Trophoblast cell (in vitro differentiated cells and primary cell): Measurements from ENCODE around the gene ITGA2B.

ENCODE experiments used
- DNase-seq, 2 donors: peaks; one replicate each; pipeline ENCODE4 v3.0.0-alpha.2; 2016
- H2AFZ ChIP-seq: 2 replicates; pipeline ENCODE4 v1.6.1; 2013; ENCODE audit warnings: low read length, moderate library complexity, mild to moderate bottlenecking; ENCODE audit not compliant: insufficient read depth, poor library complexity
- H2AK5ac ChIP-seq: 2 replicates; pipeline ENCODE4 v1.6.1; 2013; ENCODE audit warnings: mild to moderate bottlenecking, low read length
- H2BK120ac ChIP-seq: 2 replicates; pipeline ENCODE4 v1.6.1; 2013; ENCODE audit warnings: low read length, mild to moderate bottlenecking, moderate library complexity; ENCODE audit not compliant: insufficient read depth, poor library complexity
- H2BK12ac ChIP-seq: 2 replicates; pipeline ENCODE4 v1.6.1; 2013; ENCODE audit warnings: mild to moderate bottlenecking, low read length, moderate library complexity
- H2BK5ac ChIP-seq: 2 replicates; pipeline ENCODE4 v1.6.1; 2013; ENCODE audit warnings: low read length, low read depth, moderate library complexity, mild to moderate bottlenecking; ENCODE audit not compliant: poor library complexity
- H3K14ac ChIP-seq: 2 replicates; pipeline ENCODE4 v1.6.1; 2013; ENCODE audit warnings: mild to moderate bottlenecking, low read length
- H3K18ac ChIP-seq: 2 replicates; pipeline ENCODE4 v1.6.1; 2013; ENCODE audit warnings: mild to moderate bottlenecking, low read length
- H3K23ac ChIP-seq: 2 replicates; pipeline ENCODE4 v1.6.1; 2013; ENCODE audit warnings: low read length
- H3K27ac ChIP-seq: 2 replicates; pipeline ENCODE4 v1.5.1; 2013; ENCODE audit warnings: low read depth, mild to moderate bottlenecking, inconsistent platforms, low read length, moderate library complexity
- H3K27me3 ChIP-seq: 2 replicates; pipeline ENCODE4 v1.6.1; 2013; ENCODE audit warnings: inconsistent platforms, mild to moderate bottlenecking, low read length, moderate library complexity; ENCODE audit not compliant: insufficient read depth
- H3K36me3 ChIP-seq, 2 experiments: 1 replicate in 1 of 2; 2 replicates in 1 of 2; pipeline ENCODE4 v1.6.1; 2013; ENCODE audit warnings: low read length in 2 of 2, mild to moderate bottlenecking in 2 of 2, moderate library complexity in 1 of 2; ENCODE audit not compliant: insufficient read depth in 2 of 2, control insufficient read depth in 1 of 2
- H3K4ac ChIP-seq: 2 replicates; pipeline ENCODE4 v1.6.1; 2013; ENCODE audit warnings: low read depth, mild to moderate bottlenecking, low read length, moderate library complexity
- H3K4me1 ChIP-seq, 2 experiments: 1 replicate in 1 of 2; 2 replicates in 1 of 2; pipeline ENCODE4 v1.6.1; 2013; ENCODE audit warnings: low read length in 2 of 2, mild to moderate bottlenecking in 2 of 2, moderate library complexity in 1 of 2; ENCODE audit not compliant: insufficient read depth in 2 of 2, control insufficient read depth in 1 of 2
- H3K4me2 ChIP-seq: 2 replicates; pipeline ENCODE4 v1.6.1; 2013; ENCODE audit warnings: inconsistent platforms, mild to moderate bottlenecking, low read length, moderate library complexity
- H3K4me3 ChIP-seq: 2 replicates; pipeline ENCODE4 v1.5.1; 2013; ENCODE audit warnings: mild to moderate bottlenecking, low read depth, low read length, inconsistent platforms
- H3K79me1 ChIP-seq: one replicate; pipeline ENCODE4 v1.6.1; 2013; ENCODE audit warnings: low read length
- H3K79me2 ChIP-seq: 2 replicates; pipeline ENCODE4 v1.6.1; 2013; ENCODE audit warnings: low read length, mild to moderate bottlenecking; ENCODE audit not compliant: control insufficient read depth, insufficient read depth, poor library complexity
- H3K9ac ChIP-seq: 2 replicates; pipeline ENCODE4 v1.6.1; 2013; ENCODE audit warnings: mild to moderate bottlenecking, low read length
- H3K9me3 ChIP-seq: 2 replicates; pipeline ENCODE4 v1.6.1; 2013; ENCODE audit warnings: low read depth, mild to moderate bottlenecking, control low read depth, inconsistent platforms, low read length; ENCODE audit not compliant: insufficient read depth
- H4K12ac ChIP-seq: 2 replicates; pipeline ENCODE4 v1.6.1; 2013; ENCODE audit warnings: low read depth, mild to moderate bottlenecking, low read length, moderate library complexity
- H4K8ac ChIP-seq: 2 replicates; pipeline ENCODE4 v1.6.1; 2013; ENCODE audit warnings: low read depth, mild to moderate bottlenecking, low read length, moderate library complexity
- H4K91ac ChIP-seq: one replicate; pipeline ENCODE4 v1.6.1; 2013; ENCODE audit warnings: low read depth, mild to moderate bottlenecking, low read length, moderate library complexity
- WGBS: extraction: QIAGEN DNeasy Blood & Tissue Kit; methylation state at CpG from one replicate; pipeline ENCODE4 v1.1.7; 2013; ENCODE audit warnings: missing lambda C conversion rate; ENCODE audit not compliant: insufficient read length, insufficient coverage; ENCODE audit errors: extremely low coverage; 5-methylcytosine and 5-hydroxymethylcytosine counted together

Gene ITGA2B

DNA sequence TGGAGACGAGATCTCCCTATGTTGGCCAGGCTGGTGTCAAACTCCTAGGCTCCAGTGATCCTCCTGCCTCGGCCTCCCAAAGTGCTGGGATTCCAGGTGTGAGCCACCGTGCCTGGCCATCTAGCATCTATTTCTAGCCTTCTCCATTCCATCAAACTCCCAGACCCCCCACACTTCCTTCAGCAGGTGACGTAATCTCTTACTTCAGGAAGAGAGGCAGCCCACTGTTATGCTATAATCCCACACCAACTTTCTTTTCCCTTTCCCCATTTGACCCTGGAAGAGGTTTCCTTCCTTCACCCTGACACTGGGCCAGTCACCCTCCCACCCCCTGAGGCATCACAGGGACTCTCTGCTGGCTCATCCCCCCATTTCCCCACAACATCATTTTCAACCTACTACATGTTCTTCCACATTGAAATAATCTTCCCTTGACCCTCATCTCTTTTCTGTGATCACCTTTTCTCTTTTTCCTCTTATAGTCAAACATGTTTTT lies 7.6 kb downstream of the ITGA2B start:
- H3K9me3 ChIP-seq, result peaks cover 10% of the 10 kb centered on the region
- H3K4me1 ChIP-seq, result peaks cover 7 to 13% of the 10 kb centered on the region in 2 experiments
- H3K27me3 ChIP-seq, result peaks cover 22% of the 10 kb centered on the region
- H3K23ac ChIP-seq, result no peak overlapping the region
- no peak overlapping the region for H4K8ac ChIP-seq
- H3K79me1 ChIP-seq, result peaks cover 2% of the 10 kb centered on the region
- H3K36me3 ChIP-seq, result no peaks in the 10 kb centered on the region
- H2AFZ ChIP-seq, result no peak overlapping the region
- H3K79me2 ChIP-seq, result no peaks in the 10 kb centered on the region
- WGBS, result no CpG with 5 or more reads among the region's 4 CpGs
- no peak overlapping the region for H2BK5ac ChIP-seq
- DNase-seq, result no peak
- H3K4ac ChIP-seq, result no peak overlapping the region
- no peak overlapping the region for H3K9ac ChIP-seq
- no peak overlapping the region for H3K14ac ChIP-seq
- no peak overlapping the region for H3K18ac ChIP-seq
- H3K4me2 ChIP-seq, result no peak overlapping the region
- no peak overlapping the region for H3K27ac ChIP-seq
- H4K91ac ChIP-seq, result no peak overlapping the region
- no peak overlapping the region for H2BK12ac ChIP-seq
- no peak overlapping the region for H2AK5ac ChIP-seq
- no peak overlapping the region for H3K4me3 ChIP-seq
- no peak overlapping the region for H4K12ac ChIP-seq
- no peak overlapping the region for H2BK120ac ChIP-seq

DNA sequence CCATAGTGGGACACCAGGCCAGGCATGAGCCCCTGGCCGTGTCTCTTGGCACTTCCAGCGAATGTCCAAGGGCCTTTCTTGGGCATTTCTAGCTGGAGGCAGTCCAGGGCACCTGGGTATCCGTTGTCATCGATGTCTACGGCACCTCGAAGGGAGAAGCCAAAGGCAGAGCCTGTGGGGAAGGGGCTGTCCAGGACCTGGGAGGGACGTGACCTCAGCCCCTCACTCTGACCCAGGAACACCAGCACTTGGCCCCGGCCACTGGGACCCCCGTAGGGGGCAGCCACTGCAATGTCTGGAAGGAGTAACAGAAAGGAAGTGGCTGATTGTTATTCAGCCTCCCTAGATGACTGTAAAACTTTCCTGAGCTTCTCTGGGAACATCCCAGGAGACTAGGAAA lies 8.7 kb downstream of the ITGA2B start:
- H3K36me3 ChIP-seq, result no peaks in the 10 kb centered on the region
- no peak overlapping the region for H3K4me3 ChIP-seq
- H3K4me2 ChIP-seq, result no peak overlapping the region
- H2BK5ac ChIP-seq, result no peak overlapping the region
- H3K9ac ChIP-seq, result no peak overlapping the region
- no peak overlapping the region for H4K8ac ChIP-seq
- no peak overlapping the region for H2AK5ac ChIP-seq
- H3K4ac ChIP-seq, result no peak overlapping the region
- H3K9me3 ChIP-seq, result peaks cover 10% of the 10 kb centered on the region
- peaks cover 2% of the 10 kb centered on the region for H3K79me1 ChIP-seq
- H3K23ac ChIP-seq, result no peak overlapping the region
- no CpG with 5 or more reads among the region's 9 CpGs for whole genome bisulfite sequencing
- no peak for DNase-seq
- H3K14ac ChIP-seq, result no peak overlapping the region
- no peak overlapping the region for H4K91ac ChIP-seq
- no peak overlapping the region for H2BK120ac ChIP-seq
- no peak overlapping the region for H2AFZ ChIP-seq
- H3K4me1 ChIP-seq, result peaks cover 7 to 16% of the 10 kb centered on the region in 2 experiments
- H2BK12ac ChIP-seq, result no peak overlapping the region
- no peaks in the 10 kb centered on the region for H3K79me2 ChIP-seq
- no peak overlapping the region for H3K27ac ChIP-seq
- no peak overlapping the region for H3K18ac ChIP-seq
- no peak overlapping the region for H4K12ac ChIP-seq
- H3K27me3 ChIP-seq, result peaks cover 19% of the 10 kb centered on the region

DNA sequence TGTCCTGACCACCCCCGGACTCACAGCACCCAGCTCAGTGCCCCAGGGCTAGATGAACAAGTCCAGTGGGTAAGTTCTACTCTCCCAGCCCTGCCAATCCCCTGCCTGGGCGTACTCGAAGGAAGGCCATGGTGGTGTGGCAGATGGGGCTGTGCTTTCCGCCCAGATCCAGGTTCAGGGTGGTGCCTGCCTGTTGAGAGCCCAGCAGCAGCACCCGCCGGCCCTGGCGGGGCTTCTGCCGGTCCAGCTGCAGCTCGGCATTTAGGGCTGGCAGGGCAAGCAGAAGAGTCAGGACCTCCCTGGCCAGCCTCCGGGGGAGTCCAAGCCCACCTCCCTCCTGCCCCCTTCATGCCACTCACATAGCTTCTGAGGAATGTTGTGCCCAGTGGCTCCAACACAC lies 9.6 kb downstream of the ITGA2B start:
- no peak overlapping the region for H3K9ac ChIP-seq
- peaks cover 14% of the 10 kb centered on the region for H3K27me3 ChIP-seq
- no peaks in the 10 kb centered on the region for H3K36me3 ChIP-seq
- H2BK5ac ChIP-seq, result no peak overlapping the region
- H2AFZ ChIP-seq, result no peak overlapping the region
- H2AK5ac ChIP-seq, result no peak overlapping the region
- peaks cover 9 to 12% of the 10 kb centered on the region in 2 experiments for H3K4me1 ChIP-seq
- H4K91ac ChIP-seq, result no peak overlapping the region
- no peak overlapping the region for H3K18ac ChIP-seq
- H3K4ac ChIP-seq, result no peak overlapping the region
- no CpG with 5 or more reads among the region's 10 CpGs for WGBS
- no peak overlapping the region for H3K4me2 ChIP-seq
- peaks cover 10% of the 10 kb centered on the region for H3K9me3 ChIP-seq
- H4K8ac ChIP-seq, result no peak overlapping the region
- no peak overlapping the region for H4K12ac ChIP-seq
- no peak overlapping the region for H3K23ac ChIP-seq
- H3K14ac ChIP-seq, result no peak overlapping the region
- H3K27ac ChIP-seq, result no peak overlapping the region
- no peak for DNase-seq
- H2BK12ac ChIP-seq, result no peak overlapping the region
- no peak overlapping the region for H3K4me3 ChIP-seq
- H2BK120ac ChIP-seq, result no peak overlapping the region
- no peaks in the 10 kb centered on the region for H3K79me1 ChIP-seq
- no peaks in the 10 kb centered on the region for H3K79me2 ChIP-seq

DNA sequence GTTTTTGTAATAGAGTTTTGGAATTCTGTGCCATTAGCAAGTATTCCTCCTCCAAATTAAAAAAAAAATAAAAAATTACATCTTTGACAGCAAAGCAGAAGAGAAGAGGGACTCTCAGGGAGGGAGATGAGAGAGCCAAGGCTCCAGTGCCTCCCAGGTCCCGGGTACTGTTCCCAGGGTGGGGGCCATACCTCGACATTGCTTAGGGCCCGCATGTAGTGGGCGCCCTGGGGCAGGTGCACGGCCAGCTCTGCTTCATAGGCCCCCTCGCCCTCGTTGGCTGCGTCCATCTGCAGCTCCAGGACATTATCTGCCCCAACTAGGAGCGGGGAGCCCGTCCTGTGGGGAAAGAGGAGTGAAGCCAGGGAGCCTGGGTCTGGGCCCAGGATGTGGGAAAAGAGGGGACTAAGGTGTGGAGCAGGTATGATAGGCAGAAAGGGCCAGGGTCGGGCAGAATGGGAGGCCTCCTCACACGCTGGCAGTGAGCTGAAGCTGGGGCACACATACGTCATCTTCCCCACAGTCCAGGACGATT lies 11.2 kb downstream of the ITGA2B start:
- Histone ChIP-seq H3K4ac (no peak overlapping the region), H4K91ac (no peak overlapping the region), H3K9me3 (peaks cover 3% of the 10 kb centered on the region), H3K18ac (no peak overlapping the region), H2BK120ac (no peak overlapping the region), H3K4me1 (peaks cover 10 to 12% of the 10 kb centered on the region in 2 experiments), H4K8ac (no peak overlapping the region), H3K79me1 (no peaks in the 10 kb centered on the region), H3K23ac (no peak overlapping the region), H2AK5ac (no peak overlapping the region), H3K4me3 (no peak overlapping the region), H2AFZ (no peak overlapping the region), H3K79me2 (peaks cover 2% of the 10 kb centered on the region), H3K27ac (no peak overlapping the region), H3K27me3 (no peaks in the 10 kb centered on the region), H3K14ac (no peak overlapping the region), H4K12ac (no peak overlapping the region), H3K9ac (no peak overlapping the region), H2BK5ac (no peak overlapping the region), H3K36me3 (no peaks in the 10 kb centered on the region), H2BK12ac (no peak overlapping the region), H3K4me2 (no peak overlapping the region)
- no CpG with 5 or more reads among the region's 14 CpGs for WGBS
- DNase-seq, result no peak
